Left ventricle myocardium inferior (tissue), 1 donor: ENCODE data around the gene IGFBP6. TPM values are rescaled to one million over a fixed set of nuclear protein-coding genes. Genes with fewer than 3 reads are reported as not detected.
A peak's percentile ranks its signal among the peaks of the same experiment; 100 is the strongest.

Source experiments
- DNase-seq: peaks from one replicate; pipeline ENCODE4 v3.0.0-alpha.2; 2020
- H3K27ac ChIP-seq: fragments of 200-600 bp; replicated peaks from 2 replicates; pipeline ENCODE4 v1.8.0; 2021
- H3K27me3 ChIP-seq: fragments of 200-600 bp; 2 replicates; pipeline ENCODE4 v1.8.0; 2021; ENCODE audit warnings: low read depth
- H3K36me3 ChIP-seq: fragments of 200-600 bp; 2 replicates; pipeline ENCODE4 v1.8.0; 2021
- H3K4me1 ChIP-seq: fragments of 200-600 bp; 2 replicates; pipeline ENCODE4 v1.8.0; 2021
- H3K4me3 ChIP-seq: fragments of 200-600 bp; 2 replicates; pipeline ENCODE4 v1.8.0; 2021; ENCODE audit warnings: mild to moderate bottlenecking, moderate library complexity
- H3K9me3 ChIP-seq: fragments of 200-600 bp; replicated peaks from 2 replicates; pipeline ENCODE4 v1.8.0; 2021
- CTCF ChIP-seq: fragments of 200-600 bp; IDR thresholded peaks from 2 replicates; pipeline ENCODE4 v1.8.0; 2021; ENCODE audit warnings: antibody characterized with exemption, mild to moderate bottlenecking, borderline replicate concordance
- intact Hi-C: fragments of 100-400 bp; cut with micrococcal nuclease; formaldehyde crosslinking; loops from one replicate; pipeline ENCODE4 v1.11.0; 2022
- total RNA-seq: library from RNA; stranded (reverse); fragmentation: NEBNext Ultra II Directional; extraction: Animal tissue kit (Norgen Biotek cat#: 25700); gene quantifications from one replicate; pipeline ENCODE4 v1.2.1, GENCODE V29; 2021
- donor health status: DM: no; HTN: yes; CAD: no; lungs with severe emphysema.

Gene IGFBP6
- total RNA-seq, 1 donor from 2014 or later: 53.0 TPM

- no peaks in the 10 kb centered on the region for H3K27me3 ChIP-seq
- peak; percentile 87 for DNase-seq
- intact Hi-C loops: no loop called here
- no peaks in the 10 kb centered on the region for H3K9me3 ChIP-seq
- peak overlapping the region; percentile 38 for H3K4me3 ChIP-seq
- TF ChIP-seq CTCF: peak; percentile 37
- peaks cover 82% of the 10 kb centered on the region for H3K4me1 ChIP-seq
- H3K36me3 ChIP-seq: peaks cover 33% of the 10 kb centered on the region
- peak overlapping the region; percentile 100 for H3K27ac ChIP-seq
These were observed 25.6 kb upstream of the IGFBP6 start for GRCh38 chr12:53071591-53072551.

GRCh38 chr12:53073881-53074280 lies 23.6 kb upstream of the IGFBP6 start:
- intact Hi-C loops: no loop called here
- TF ChIP-seq CTCF: no peak
- no peaks in the 10 kb centered on the region for H3K9me3 ChIP-seq
- no peak for DNase-seq
- no peak overlapping the region for H3K4me3 ChIP-seq
- H3K27me3 ChIP-seq: no peaks in the 10 kb centered on the region
- peaks cover 30% of the 10 kb centered on the region for H3K36me3 ChIP-seq
- peak overlapping the region; percentile 100 for H3K27ac ChIP-seq
- peaks cover 80% of the 10 kb centered on the region for H3K4me1 ChIP-seq

- H3K36me3 ChIP-seq: peaks cover 30% of the 10 kb centered on the region
These were observed 23.0 kb upstream of the IGFBP6 start for GRCh38 chr12:53074283-53074998.

GRCh38 chr12:53074999-53075370 lies 22.5 kb upstream of the IGFBP6 start:
- H3K36me3 ChIP-seq: peaks cover 30% of the 10 kb centered on the region

More at GRCh38 chr12:53074283-53074998, 23.0 kb upstream of the IGFBP6 start:
- intact Hi-C loops: no loop called here
- Histone ChIP-seq H3K4me3 (no peak overlapping the region), H3K27ac (peak overlapping the region; percentile 100), H3K4me1 (peaks cover 77% of the 10 kb centered on the region), H3K27me3 (no peaks in the 10 kb centered on the region), H3K9me3 (no peaks in the 10 kb centered on the region)
- TF ChIP-seq CTCF: no peak
- DNase-seq: no peak

More at GRCh38 chr12:53074999-53075370, 22.5 kb upstream of the IGFBP6 start:
- H3K4me3 ChIP-seq: no peak overlapping the region
- no peaks in the 10 kb centered on the region for H3K27me3 ChIP-seq
- H3K9me3 ChIP-seq: no peaks in the 10 kb centered on the region
- intact Hi-C loops: no loop called here
- TF ChIP-seq CTCF: no peak
- no peak for DNase-seq
- H3K4me1 ChIP-seq: peaks cover 77% of the 10 kb centered on the region
- H3K27ac ChIP-seq: peak overlapping the region; percentile 100
